Lower leg skin (tissue), 4 donors: ENCODE data around the gene CREB5. TPM values are rescaled to one million over a fixed set of nuclear protein-coding genes. Genes with fewer than 3 reads are reported as not detected.

Source experiments
- DNase-seq, 2 donors: peaks; one replicate each; pipeline ENCODE4 v3.0.0-alpha.2; 2019; ENCODE audit warnings: low spot score in 2 of 2
- H3K4me3 ChIP-seq: fragments of 200-600 bp; sonication (generic); 2 replicates; pipeline ENCODE4 v1.5.1; 2017; ENCODE audit warnings: mild to moderate bottlenecking, low read depth; ENCODE audit not compliant: poor library complexity, severe bottlenecking
- POLR2A ChIP-seq, 2 donors: fragments of 450-650 bp; IDR thresholded peaks; one replicate each; pipeline ENCODE4 v1.6.1; 2016 to 2017; ENCODE audit warnings: antibody characterized with exemption in 2 of 2, mild to moderate bottlenecking in 1 of 2, moderate library complexity in 1 of 2
- WGBS, 2 donors: methylation state at CpG; one replicate each; pipeline ENCODE4 v1.1.5; 2018; 5-methylcytosine and 5-hydroxymethylcytosine counted together
- intact Hi-C: fragments of 100-400 bp; cut with DNase I; formaldehyde crosslinking; loops from one replicate; pipeline ENCODE4 v1.15.0; 2023; ENCODE audit warnings: low total_unique reads
- total RNA-seq, 4 donors: library from RNA; depleted of rRNA; stranded (reverse); fragments of >200 nt; gene quantifications; one replicate each; pipeline ENCODE4 v1.1.0, GENCODE V29; 2016
- TF ChIP-seq, protein P1 (sequence below), 3 donors: fragments of 450-650 bp; IDR thresholded peaks; one replicate each; pipeline ENCODE4 v1.5.1; 2016; ENCODE audit warnings: antibody characterized with exemption in 3 of 3, mild to moderate bottlenecking in 3 of 3, moderate library complexity in 2 of 3

The CREB5 gene
- total RNA-seq, 4 donors from 2014 or later, result 2.5 to 15.0 (median 5.4) TPM

DNA sequence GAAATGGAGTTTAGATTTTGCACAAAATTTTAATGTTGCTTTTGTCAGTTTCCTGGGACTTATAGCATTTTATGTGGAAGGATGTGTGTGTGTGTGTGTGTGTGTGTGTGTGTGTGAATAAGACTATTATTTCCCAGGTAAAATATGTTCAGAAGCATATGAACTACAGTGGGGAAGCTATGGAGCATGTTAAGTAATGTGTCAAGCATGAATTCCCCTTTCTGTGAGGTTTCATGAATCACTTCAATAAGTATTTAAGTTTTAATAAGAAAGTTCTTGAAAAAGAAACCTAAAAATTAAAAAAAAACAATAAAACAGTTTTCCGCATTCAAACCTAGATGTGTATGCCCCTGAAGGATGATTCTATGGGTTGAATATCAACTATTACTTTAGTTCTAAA, 693 bp downstream of the CREB5 start:
- no peak for TF ChIP-seq POLR2A (IDR thresholded peaks at IDR 0.05)
- TF ChIP-seq, protein P1, sequence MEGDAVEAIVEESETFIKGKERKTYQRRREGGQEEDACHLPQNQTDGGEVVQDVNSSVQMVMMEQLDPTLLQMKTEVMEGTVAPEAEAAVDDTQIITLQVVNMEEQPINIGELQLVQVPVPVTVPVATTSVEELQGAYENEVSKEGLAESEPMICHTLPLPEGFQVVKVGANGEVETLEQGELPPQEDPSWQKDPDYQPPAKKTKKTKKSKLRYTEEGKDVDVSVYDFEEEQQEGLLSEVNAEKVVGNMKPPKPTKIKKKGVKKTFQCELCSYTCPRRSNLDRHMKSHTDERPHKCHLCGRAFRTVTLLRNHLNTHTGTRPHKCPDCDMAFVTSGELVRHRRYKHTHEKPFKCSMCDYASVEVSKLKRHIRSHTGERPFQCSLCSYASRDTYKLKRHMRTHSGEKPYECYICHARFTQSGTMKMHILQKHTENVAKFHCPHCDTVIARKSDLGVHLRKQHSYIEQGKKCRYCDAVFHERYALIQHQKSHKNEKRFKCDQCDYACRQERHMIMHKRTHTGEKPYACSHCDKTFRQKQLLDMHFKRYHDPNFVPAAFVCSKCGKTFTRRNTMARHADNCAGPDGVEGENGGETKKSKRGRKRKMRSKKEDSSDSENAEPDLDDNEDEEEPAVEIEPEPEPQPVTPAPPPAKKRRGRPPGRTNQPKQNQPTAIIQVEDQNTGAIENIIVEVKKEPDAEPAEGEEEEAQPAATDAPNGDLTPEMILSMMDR (IDR thresholded peaks at IDR 0.05), result no peak
- DNase-seq, result no peak
- H3K4me3 ChIP-seq, result no peak overlapping the region
- 90 to 91% methylated on average over 1 of the region's 1 CpG for WGBS, 2 donors
- intact Hi-C loops, result no loop called here

DNA sequence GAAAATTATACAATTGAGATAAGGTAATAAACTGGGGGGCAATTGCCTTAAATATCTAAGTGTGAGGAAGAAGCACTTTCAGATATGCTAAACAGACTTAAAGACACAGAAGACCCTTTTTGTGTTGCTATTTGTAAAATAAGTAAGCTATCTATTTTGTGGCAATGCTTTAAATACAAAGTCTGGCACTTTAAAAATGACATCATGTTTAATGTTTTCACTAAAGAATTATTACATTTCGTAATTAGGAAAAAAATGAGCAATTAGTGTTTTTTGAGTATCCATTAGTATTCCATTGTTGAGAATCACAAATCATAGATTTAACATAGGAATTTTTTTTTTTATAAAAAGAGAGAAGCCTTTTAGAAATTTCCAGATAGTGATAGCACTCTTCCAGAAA, 2.1 kb downstream of the CREB5 start:
- 81 to 89% methylated on average over 1 of the region's 1 CpG for WGBS, 2 donors
- DNase-seq, result no peak
- intact Hi-C loops, result no loop called here
- TF ChIP-seq POLR2A (IDR thresholded peaks at IDR 0.05), result no peak
- TF ChIP-seq, protein P1 (IDR thresholded peaks at IDR 0.05), result no peak
- no peak overlapping the region for H3K4me3 ChIP-seq

- DNase-seq, result no peak
- intact Hi-C loops, result no loop called here
- TF ChIP-seq, protein P1 (IDR thresholded peaks at IDR 0.05), result no peak
- TF ChIP-seq POLR2A (IDR thresholded peaks at IDR 0.05), result no peak
- no peak overlapping the region for H3K4me3 ChIP-seq
- WGBS, 2 donors, result 67 to 68% methylated on average over 5 of the region's 5 CpGs
These were observed 5.1 kb downstream of the CREB5 start for GRCh38 chr7:28417321-28417940.

DNA sequence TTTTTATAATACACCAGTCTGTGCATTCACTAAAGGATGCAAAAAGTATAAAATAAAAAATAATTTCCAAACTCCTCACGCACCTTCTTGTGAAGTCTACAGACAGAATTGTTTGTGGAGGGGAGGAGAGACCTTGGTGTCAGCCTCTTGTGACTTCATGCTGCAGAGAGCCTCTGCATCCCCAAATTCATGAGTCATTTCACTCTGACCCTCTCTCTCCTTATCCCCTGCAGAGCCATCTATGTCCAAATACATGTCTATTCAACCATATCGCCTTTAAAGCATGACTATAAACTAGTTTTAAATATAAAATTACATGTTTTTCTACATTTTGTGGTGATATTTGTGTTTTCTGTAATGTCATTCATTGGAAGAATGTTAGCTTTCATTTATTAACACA, 6.0 kb downstream of the CREB5 start:
- no peak for DNase-seq
- intact Hi-C loops, result no loop called here
- no peak overlapping the region for H3K4me3 ChIP-seq
- TF ChIP-seq, protein P1 (IDR thresholded peaks at IDR 0.05), result no peak
- no peak for TF ChIP-seq POLR2A (IDR thresholded peaks at IDR 0.05)
- WGBS, 2 donors, result 92 to 97% methylated on average over 2 of the region's 2 CpGs

GRCh38 chr7:28418966-28419365, 6.6 kb downstream of the CREB5 start:
- 32 to 38% methylated on average over 1 of the region's 1 CpG for WGBS, 2 donors
- H3K4me3 ChIP-seq, result no peak overlapping the region
- no peak for TF ChIP-seq POLR2A (IDR thresholded peaks at IDR 0.05)
- TF ChIP-seq, protein P1 (IDR thresholded peaks at IDR 0.05), result no peak
- intact Hi-C loops, result no loop called here
- no peak for DNase-seq

GRCh38 chr7:28419716-28420115, 7.4 kb downstream of the CREB5 start:
- intact Hi-C loops, result no loop called here
- 31 to 39% methylated on average over 2 of the region's 2 CpGs for WGBS, 2 donors

More at GRCh38 chr7:28419716-28420115, 7.4 kb downstream of the CREB5 start:
- TF ChIP-seq, protein P1 (IDR thresholded peaks at IDR 0.05), result no peak
- no peak for TF ChIP-seq POLR2A (IDR thresholded peaks at IDR 0.05)
- peak in 1 of 2 donors; percentile 63 for DNase-seq
- no peak overlapping the region for H3K4me3 ChIP-seq
